NCI-H510A treated with DMSO at 0.1 percent for 48 hours (cell line): ENCODE measurements around the gene MAPK14.
"Not testable (repeated sequence)": the region's sequence is repeated elsewhere in the genome, so short reads cannot be mapped to it uniquely, and the experiment has no call there.

Source experiments
- DNase-seq: peaks from one replicate; lab custom pipeline; 2025; lab: John Stamatoyannopoulos, UW

MAPK14 gene

GRCh38 chr6:36069573-36069972 is 42.0 kb downstream of the MAPK14 start:
- no peak for DNase-seq

GRCh38 chr6:36070252-36070651 is 42.6 kb downstream of the MAPK14 start:
- no peak for DNase-seq

- no peak for DNase-seq
Measured at GRCh38 chr6:36071281-36071680, 43.7 kb downstream of the MAPK14 start.

DNA sequence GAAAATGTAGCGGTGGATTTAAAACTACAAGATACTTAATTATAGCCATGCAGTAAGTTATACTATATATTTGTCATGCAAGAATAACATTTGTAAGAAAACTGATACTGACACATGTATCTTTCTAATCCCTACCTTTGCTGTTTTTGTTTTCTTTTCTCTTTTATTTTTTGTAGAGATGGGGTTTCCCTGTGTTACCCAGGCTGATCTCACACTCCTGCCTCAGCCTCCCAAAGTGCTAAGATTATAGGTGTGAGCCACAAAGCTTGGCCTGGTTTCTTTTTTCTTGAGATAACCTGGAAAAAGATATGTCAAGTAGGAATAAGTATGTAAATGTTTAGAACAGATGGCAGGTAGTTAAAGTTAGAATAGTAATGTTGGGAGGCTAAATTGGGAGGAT is 44.1 kb downstream of the MAPK14 start:
- no peak for DNase-seq

- DNase-seq: no peak
Measured at GRCh38 chr6:36072681-36073080, 45.1 kb downstream of the MAPK14 start.

- DNase-seq: no peak
Measured at GRCh38 chr6:36073587-36073986, 46.0 kb downstream of the MAPK14 start.

DNA sequence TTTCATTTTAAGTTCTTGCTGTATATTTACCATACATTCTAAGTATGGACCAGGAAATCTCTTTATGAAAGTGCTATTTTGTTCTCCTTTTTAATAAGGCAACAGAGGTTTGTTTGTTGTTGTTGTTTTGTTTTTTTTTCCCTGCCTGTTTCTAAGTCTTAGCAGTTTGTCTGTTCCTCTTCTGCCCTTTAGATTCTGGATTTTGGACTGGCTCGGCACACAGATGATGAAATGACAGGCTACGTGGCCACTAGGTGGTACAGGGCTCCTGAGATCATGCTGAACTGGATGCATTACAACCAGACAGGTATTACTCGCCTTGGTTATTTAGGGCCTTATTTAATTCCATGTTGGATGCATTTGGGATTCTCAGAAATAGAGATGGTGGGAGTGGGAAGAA is 48.0 kb downstream of the MAPK14 start:
- DNase-seq: peak; percentile 20

DNA sequence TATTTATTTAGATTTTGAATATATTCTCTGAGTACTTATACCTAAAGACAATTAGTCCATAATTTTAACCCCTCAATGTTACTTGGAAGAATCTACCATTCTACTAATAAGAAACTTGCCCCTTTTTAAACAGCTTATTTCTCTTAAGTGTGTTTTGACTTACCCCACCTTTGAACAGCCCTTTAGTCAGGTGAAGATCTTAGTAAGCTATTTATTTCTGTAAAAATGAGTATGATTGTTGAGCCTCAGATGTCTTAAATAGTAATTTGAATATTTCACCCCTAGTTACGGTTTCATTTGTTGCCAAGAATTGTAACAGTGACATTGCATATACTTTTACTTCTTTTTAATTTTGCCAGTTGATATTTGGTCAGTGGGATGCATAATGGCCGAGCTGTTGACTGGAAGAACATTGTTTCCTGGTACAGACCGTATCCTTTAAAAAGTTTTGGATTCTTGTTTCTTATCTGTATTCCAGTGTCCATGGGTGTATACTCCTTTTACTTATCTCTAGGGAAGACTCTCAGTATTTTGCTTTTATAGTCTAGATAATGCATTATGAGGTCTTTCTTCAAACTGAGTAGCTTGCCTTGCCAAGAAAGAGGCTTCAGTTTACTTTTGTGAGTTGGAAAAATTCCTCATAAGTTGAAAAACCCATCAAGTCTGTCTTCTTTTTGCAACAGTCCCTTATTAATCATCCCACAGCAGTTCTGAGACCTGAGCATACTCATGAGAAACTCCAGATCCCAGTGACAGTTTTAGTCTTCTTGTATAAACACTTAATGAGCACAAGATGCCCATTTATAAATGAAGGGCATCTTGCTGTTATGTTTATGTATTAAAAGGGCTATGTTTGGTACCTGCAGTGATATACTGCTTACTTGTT is 48.8 kb downstream of the MAPK14 start:
- no peak for DNase-seq

- DNase-seq: no peak
Measured at GRCh38 chr6:36078159-36078558, 50.6 kb downstream of the MAPK14 start.

GRCh38 chr6:36079601-36080000 is 52.0 kb downstream of the MAPK14 start:
- DNase-seq: no peak

DNA sequence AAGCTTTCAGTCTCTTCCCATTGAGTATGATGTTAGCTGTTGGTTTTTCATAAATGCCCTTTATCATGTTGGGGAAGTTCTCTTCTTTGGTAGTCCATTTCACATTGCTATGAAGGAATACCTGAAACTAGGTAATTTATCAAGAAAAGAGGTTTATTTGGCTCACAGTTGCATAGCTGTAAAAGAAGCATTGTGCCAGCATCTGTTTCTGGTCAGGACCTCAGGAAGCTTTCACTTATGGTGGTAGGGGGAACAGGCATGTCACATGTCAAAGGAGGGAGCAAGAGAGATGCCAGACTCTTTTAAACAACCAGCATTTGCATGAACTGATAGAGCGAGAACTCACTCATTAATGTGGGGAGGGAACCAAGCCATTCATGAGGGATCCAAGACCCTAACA is 54.7 kb downstream of the MAPK14 start:
- DNase-seq: no peak

DNA sequence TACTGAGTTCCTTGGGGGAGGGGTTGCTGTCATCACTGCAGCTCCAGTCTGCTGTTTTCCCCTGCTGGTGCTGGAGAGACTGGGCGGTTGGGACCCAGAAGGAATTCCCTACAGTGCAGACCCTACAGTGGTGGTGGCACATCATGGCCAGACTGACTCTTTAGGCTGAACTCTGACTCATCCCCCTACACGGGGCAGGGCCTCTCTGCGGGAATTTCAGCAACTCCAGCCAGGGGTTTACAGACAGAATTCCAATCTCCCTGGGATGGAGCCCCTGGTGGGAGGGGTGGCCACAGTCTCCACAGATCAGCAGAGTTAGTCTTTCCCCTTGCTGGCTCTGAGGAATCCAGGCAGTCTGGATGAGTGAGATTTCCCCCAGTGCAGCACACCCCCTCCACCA is 55.8 kb downstream of the MAPK14 start:
- no peak for DNase-seq

DNA sequence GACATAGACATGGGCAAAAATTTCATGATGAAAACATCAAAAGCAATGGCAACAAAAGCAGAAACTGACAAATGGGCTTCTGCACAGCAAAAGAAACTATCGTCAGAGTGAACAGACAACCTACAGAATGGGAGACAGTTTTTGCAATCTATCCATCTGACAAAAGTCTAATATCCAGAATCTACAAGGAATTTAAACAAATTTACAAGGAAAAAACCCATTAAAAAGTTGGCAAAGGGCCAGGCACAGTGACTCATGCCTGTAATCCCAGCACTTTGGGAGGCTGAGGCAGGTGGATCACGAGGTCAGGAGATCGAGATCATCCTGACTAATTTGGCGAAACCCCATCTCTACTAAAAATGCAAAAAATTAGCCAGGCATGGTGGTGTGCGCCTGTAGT is 60.6 kb downstream of the MAPK14 start:
- not testable (repeated sequence) for DNase-seq

DNA sequence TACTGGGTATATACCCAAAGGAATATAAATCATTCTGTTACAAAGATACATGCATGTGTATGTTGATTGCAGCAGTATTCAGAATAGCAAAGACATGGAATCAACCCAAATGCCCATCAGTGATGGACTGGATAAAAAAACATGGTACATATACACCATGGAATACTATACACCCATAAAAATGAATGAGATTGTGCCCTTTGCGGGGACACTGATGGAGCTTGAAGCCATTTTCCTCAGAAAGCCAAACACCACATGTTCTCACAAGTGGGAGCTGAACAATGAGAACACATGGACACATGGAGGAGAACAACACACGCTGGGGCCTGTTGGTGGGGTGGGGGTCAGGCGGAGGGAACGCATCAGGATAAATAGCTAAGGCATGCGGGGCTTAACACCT is 61.4 kb downstream of the MAPK14 start:
- no peak for DNase-seq

- DNase-seq: no peak
Measured at GRCh38 chr6:36094238-36094637, 66.6 kb downstream of the MAPK14 start.

DNA sequence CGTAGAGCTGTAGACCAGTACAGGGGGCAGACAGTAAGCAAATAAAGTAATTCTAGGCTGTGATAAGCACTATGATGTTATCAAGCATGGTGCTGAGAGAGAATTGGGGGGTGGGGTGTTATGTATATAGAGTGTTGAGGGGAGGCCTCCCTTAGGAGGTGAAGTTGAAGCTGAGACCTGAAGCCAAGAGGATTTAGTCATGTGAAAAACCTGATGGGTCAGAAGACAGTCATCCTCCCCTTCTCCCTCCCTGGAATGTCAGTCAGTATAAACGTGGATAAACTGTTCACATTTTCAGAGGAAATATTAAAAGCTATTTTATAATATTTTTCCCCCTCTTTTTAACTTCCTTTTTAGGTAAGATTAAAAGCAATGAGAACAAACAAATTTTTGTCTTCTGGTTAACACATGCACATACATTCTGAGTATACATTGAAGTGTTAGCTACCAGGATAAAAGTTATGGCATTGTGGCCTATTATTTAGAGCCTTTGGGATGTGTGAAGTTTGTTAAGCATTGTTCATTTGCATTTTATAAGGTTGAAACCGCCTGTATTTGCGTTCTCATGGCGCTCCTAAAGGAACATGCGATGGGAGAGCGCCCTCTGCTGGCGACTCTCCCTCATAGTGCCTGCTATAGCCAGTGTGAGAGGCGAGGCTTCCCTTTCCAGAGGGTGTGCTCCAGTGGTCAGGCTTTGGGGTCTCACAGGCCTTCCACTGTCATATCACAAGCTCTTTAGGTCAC is 67.3 kb downstream of the MAPK14 start:
- DNase-seq: peak; percentile 80

DNA sequence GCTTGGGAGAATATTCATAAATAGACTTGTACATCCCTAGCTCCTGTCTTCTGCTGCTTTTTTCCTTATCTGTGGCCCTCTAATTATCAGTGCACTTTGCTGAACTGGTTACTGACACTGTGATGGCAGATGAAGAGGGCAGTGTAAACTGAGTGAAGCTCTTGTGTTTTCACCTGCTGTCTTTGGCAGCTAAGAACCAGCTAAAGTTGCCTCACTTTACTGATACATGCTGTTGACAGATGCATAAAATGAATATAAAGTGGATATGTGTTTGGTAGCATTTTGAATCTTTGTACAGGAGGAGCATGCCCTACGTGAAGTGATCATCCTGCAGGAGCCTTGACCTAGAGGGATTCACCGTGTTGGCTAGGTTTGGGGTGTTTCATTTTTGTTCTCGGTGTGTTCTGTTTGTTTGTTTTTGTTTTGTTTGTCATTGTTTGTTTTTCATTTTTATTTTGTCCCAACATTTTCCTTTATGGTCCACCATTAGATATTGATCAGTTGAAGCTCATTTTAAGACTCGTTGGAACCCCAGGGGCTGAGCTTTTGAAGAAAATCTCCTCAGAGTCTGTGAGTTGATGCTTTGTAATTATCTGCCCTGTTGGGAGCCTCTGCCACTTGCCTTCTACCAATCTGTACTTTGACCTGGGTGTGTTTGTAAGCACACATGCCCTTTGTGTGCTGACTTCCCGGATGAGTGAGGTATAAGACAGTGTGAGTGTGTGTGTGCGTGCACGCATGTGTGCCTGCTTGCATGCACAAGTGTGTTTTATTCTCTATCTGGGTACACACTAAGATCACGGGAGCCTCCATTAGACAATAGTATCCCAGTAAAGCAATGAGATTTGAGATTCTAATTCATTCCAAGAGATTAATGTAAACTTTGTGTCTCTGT is 68.1 kb downstream of the MAPK14 start:
- no peak for DNase-seq

DNA sequence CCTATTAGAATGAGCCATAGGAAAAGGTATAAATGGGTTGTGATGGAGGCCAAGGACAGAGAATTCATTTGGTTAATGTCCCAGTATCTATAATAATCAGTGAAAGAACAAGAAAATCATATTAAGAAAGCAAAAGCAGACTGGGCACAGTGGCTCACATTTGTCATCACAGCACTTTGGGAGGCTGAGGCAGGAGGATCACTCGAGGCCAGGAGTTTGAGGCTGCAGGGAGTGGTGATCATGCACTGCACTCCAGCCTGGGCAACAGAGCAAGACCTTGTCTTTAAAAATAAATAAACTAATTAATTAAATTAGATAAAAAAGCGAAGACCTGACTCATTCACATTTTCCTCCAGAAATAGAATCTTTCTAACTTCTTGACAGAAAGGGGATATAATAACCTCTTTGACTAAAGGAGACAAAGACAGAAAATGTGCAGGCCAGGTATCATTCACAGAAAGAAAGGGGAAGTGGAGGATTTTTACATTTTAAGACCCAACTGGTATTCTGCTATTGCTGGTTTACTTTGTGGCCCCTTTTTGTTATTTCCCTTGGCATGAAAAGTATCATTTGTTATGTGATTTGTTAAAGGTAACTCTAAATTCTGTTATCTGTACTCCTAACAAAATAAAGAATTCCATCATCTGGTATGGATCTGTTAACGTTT is 70.8 kb downstream of the MAPK14 start:
- no peak for DNase-seq

DNA sequence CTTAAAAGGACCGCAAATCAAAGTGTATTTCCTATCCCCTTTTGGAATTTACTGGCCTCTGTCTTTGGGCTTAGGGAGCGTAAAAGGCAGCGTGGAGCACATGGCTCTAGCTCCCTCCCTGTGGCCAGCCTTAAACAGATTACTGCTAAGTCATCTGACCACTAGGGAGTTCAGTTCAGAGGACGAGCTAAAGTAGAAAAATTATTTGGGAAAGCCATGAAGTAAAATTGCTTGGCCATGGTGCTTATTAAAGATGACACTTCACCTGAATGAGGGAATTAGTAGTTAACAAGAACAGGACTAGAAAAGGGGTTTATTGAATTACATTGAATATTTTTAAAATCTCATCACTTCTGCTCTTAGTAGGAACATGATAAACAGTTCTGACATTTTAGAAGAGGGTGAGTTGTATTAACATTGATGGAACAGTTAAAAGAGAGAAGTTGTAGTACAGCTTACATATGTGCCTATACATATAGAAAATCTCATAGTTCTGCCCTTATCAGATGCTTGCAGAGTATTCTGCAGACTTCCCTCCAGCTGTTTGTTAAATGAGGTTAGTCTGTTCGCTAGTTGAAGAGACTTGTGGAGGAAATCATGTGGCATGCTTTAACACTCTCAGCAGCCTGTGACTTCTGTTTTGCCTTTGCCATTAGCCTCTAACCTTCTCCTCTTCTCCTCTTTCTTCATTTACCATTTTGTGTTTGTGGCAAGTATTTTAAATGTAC is 71.5 kb downstream of the MAPK14 start:
- no peak for DNase-seq

GRCh38 chr6:36099869-36100483 is 72.4 kb downstream of the MAPK14 start:
- no peak for DNase-seq

DNA sequence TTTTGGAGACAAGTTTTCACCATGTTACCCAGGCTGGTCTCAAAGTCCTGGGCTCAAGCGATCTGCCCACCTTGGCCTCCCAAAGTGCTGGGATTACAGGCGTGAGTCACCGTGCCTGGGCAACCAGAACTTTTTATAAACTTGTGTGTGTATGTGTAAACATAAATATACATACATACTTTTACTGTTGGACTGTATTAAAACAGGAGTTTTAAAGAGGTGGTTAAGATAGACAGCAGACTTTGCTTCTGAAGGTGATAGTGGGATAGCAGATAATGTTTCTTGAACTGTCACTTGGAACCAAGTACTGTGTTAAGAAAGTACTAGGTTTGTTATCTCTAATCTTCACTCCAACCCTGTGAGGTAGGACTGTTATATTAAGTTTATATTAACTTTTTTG is 74.1 kb downstream of the MAPK14 start:
- DNase-seq: no peak
